Calu3 (cell line): Measurements from ENCODE around the gene CD6. TPM values are rescaled to one million over a fixed set of nuclear protein-coding genes. Genes with fewer than 3 reads are reported as not detected.
"Not testable (repeated sequence)": the region's sequence is repeated elsewhere in the genome, so short reads cannot be mapped to it uniquely, and the experiment has no call there.

Experiments used
- BruUV-seq: library from RNA; stranded (reverse); fragments of 400-500 nt; replicated peaks from 2 replicates; lab custom pipeline; 2021; lab: Mats Ljungman, UMichigan
- CTCF ChIA-PET: fragments of 300-600 bp; sonication (Branson Sonifier 250); formaldehyde crosslinking; loops from one replicate; lab custom pipeline; 2022; ENCODE audit warnings: antibody characterized with exemption; lab: Charles Lee
- DNase-seq: peaks from one replicate; pipeline ENCODE4 v3.0.0; 2022
- H3K27ac Mint-ChIP-seq: one replicate; pipeline ENCODE4 v1.8.0; 2022; ENCODE audit warnings: mixed read lengths; ENCODE audit not compliant: unreplicated experiment
- H3K27me3 Mint-ChIP-seq: one replicate; pipeline ENCODE4 v1.8.0; 2022; ENCODE audit warnings: mixed read lengths; ENCODE audit not compliant: unreplicated experiment
- H3K36me3 Mint-ChIP-seq: one replicate; pipeline ENCODE4 v1.8.0; 2022; ENCODE audit warnings: mild to moderate bottlenecking, moderate library complexity, mixed read lengths; ENCODE audit not compliant: insufficient read depth, unreplicated experiment
- H3K4me1 Mint-ChIP-seq: one replicate; pipeline ENCODE4 v1.8.0; 2022; ENCODE audit warnings: mild to moderate bottlenecking, low read depth, mixed read lengths; ENCODE audit not compliant: unreplicated experiment
- H3K4me3 Mint-ChIP-seq: one replicate; pipeline ENCODE4 v1.8.0; 2022; ENCODE audit warnings: mild to moderate bottlenecking, low read depth, moderate library complexity, mixed read lengths; ENCODE audit not compliant: unreplicated experiment
- H3K9me3 Mint-ChIP-seq: one replicate; pipeline ENCODE4 v1.8.0; 2022; ENCODE audit warnings: low read depth, mixed read lengths; ENCODE audit not compliant: unreplicated experiment
- intact Hi-C: fragments of 100-400 bp; cut with micrococcal nuclease; formaldehyde crosslinking; loops from one replicate; pipeline ENCODE4 v1.10.0; 2022; ENCODE audit not compliant: unreplicated experiment
- total RNA-seq: library from RNA; stranded (reverse); gene quantifications from 2 replicates; pipeline ENCODE4 v1.2.3, GENCODE V29; 2022
- TF ChIP-seq, protein P1 (sequence below): fragments of 200-600 bp; IDR thresholded peaks from one replicate; pipeline ENCODE4 v1.8.0; 2022; ENCODE audit warnings: antibody characterized with exemption; ENCODE audit not compliant: unreplicated experiment

CD6 gene
- total RNA-seq, 1 experiment from 2014 or later, result 0.26 TPM

DNA sequence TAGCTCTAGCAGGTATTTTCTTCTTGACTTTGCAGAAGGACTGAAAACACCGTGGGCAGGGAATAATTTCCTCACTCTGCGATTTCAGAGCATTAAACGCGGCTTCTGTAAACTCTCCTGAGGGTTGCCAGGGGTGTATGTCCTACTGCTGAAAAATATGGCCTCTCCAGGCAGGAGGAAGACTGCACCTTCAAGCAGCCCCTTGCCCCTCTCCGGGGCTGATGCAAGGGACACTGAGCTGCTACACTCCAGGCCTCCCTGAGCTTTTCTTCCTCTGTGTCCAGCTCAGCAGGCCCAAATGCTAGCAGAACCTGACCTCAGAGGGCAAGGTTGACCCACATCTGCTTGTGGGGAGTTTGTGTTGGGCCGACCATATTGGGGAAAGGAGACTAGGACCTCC is 2.2 kb downstream of the CD6 start:
- H3K4me1 Mint-ChIP-seq, result no peaks in the 10 kb centered on the region
- no TSS peak for BruUV-seq

DNA sequence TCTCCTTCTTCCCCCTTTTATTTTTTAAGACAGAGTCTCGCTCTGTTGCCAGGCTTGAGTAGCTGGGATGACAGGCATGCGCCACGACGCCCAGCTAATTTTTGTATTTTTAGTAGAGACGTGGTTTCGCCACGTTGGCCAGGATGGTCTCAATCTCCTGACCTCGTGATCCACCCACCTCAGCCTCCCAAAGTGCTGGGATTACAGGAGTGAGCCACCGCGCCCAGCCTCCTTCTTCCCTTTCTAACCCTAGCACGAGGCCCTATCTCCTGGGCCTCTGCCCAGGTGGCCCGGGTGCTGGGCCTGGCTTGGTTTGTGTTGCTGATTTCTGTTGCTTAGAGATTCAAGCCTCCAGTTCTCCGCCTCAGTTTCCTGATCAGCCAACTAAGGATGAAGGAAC is 2.8 kb downstream of the CD6 start:
- H3K4me3 Mint-ChIP-seq, H3K9me3 Mint-ChIP-seq, H3K27ac Mint-ChIP-seq, H3K4me1 Mint-ChIP-seq, CTCF ChIA-PET, DNase-seq, BruUV-seq, intact Hi-C loops, H3K36me3 Mint-ChIP-seq: not testable (repeated sequence)
- peaks cover 28% of the 10 kb centered on the region for H3K27me3 Mint-ChIP-seq

More for the DNA sequence above, 2.2 kb downstream of the CD6 start:
- H3K27ac Mint-ChIP-seq, result no peak overlapping the region
- H3K36me3 Mint-ChIP-seq, result no peaks in the 10 kb centered on the region
- TF ChIP-seq, protein P1, sequence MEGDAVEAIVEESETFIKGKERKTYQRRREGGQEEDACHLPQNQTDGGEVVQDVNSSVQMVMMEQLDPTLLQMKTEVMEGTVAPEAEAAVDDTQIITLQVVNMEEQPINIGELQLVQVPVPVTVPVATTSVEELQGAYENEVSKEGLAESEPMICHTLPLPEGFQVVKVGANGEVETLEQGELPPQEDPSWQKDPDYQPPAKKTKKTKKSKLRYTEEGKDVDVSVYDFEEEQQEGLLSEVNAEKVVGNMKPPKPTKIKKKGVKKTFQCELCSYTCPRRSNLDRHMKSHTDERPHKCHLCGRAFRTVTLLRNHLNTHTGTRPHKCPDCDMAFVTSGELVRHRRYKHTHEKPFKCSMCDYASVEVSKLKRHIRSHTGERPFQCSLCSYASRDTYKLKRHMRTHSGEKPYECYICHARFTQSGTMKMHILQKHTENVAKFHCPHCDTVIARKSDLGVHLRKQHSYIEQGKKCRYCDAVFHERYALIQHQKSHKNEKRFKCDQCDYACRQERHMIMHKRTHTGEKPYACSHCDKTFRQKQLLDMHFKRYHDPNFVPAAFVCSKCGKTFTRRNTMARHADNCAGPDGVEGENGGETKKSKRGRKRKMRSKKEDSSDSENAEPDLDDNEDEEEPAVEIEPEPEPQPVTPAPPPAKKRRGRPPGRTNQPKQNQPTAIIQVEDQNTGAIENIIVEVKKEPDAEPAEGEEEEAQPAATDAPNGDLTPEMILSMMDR, result no peak
- no peak overlapping the region for H3K4me3 Mint-ChIP-seq
- H3K27me3 Mint-ChIP-seq, result peaks cover 28% of the 10 kb centered on the region
- CTCF ChIA-PET, result no interaction called here
- no peak for DNase-seq
- peaks cover 4% of the 10 kb centered on the region for H3K9me3 Mint-ChIP-seq
- intact Hi-C loops, result no loop called here

DNA sequence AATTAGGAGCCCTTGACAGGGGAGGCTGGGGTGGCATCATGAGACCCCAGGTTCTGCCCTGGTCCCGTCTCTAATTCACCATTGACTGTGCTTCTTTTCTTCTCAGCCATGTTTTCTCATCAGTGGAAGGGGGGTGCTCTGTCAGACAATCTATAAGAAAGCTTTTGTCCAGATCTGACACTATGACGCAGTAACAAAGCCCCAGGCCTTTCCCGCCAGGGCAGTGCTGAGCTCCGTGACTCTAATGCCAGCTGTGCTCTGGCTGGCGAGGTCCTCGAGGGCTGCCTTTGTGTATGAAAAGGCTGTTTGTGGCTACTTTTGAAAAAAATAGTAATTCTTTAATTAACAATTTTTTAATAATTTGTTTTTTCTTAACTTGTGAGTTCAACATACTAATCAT is 3.2 kb downstream of the CD6 start:
- intact Hi-C loops, result no loop called here
- CTCF ChIA-PET, result no interaction called here
- Mint-ChIP-seq H3K4me1 (no peaks in the 10 kb centered on the region), H3K4me3 (no peak overlapping the region), H3K36me3 (no peaks in the 10 kb centered on the region), H3K27me3 (peaks cover 24% of the 10 kb centered on the region), H3K27ac (no peak overlapping the region), H3K9me3 (no peaks in the 10 kb centered on the region)
- no TSS peak for BruUV-seq
- TF ChIP-seq, protein P1, result no peak
- DNase-seq, result no peak

DNA sequence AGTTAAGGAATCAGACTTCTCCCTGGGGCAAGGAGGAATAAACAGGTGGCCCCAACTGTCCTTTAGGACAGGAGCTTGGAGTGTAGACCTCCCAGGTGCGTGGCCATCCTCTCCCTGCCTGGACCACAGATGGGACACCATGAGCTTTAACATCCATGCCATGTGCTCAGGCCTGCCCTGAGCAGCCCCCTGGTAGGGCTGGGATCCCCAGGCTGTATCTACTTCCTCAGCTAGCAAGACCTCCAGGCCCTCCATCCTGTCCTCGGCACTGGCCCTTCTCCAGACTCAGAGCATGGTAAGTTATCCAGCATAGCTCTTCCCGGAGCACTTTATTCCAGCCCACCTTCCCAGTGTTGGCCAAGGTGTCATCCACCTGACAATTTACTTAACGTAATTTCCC is 5.7 kb downstream of the CD6 start:
- Mint-ChIP-seq H3K4me3 (no peak overlapping the region), H3K4me1 (no peaks in the 10 kb centered on the region), H3K27ac (no peak overlapping the region), H3K9me3 (no peaks in the 10 kb centered on the region), H3K27me3 (peaks cover 2% of the 10 kb centered on the region), H3K36me3 (no peaks in the 10 kb centered on the region)
- DNase-seq, result no peak
- intact Hi-C loops, result no loop called here
- CTCF ChIA-PET, result interaction anchor here (0.5 kb wide), 1 partner anchor 1569 kb away, joined by 4 read pairs; the partner anchor contains the start of gene AHNAK
- TF ChIP-seq, protein P1, result no peak
- no TSS peak for BruUV-seq

DNA sequence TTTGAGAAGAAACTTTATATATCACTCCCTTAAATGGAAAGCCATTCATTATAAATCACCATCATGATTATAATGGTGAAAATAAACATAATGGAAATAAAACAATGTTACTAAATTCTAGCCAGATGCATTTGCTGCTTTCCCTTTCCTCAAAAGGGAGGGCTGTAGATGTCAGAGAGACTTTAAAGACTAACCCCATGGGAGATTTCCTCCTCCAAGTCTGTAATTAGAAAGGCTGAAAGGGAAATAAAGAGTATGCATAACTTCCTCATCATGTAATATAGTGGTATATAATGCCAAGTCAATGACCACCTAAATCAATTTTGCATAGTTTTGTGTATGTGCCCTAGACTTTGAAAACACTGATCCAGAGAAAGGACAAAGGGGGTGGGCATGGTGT is 6.4 kb downstream of the CD6 start:
- TF ChIP-seq, protein P1, result no peak
- BruUV-seq, result no TSS peak
- Mint-ChIP-seq H3K4me1 (no peaks in the 10 kb centered on the region), H3K9me3 (no peaks in the 10 kb centered on the region), H3K27me3 (peaks cover under 1% of the 10 kb centered on the region), H3K36me3 (peaks cover 1% of the 10 kb centered on the region), H3K4me3 (no peak overlapping the region), H3K27ac (no peak overlapping the region)
- intact Hi-C loops, result no loop called here
- CTCF ChIA-PET, result interaction anchor here (0.5 kb wide), 1 partner anchor 1569 kb away, joined by 4 read pairs; the partner anchor contains the start of gene AHNAK
- DNase-seq, result no peak
